Kidney capillary endothelial cell (primary cell): ENCODE data around the gene TMCC3.
"Not testable (repeated sequence)": the region's sequence is repeated elsewhere in the genome, so short reads cannot be mapped to it uniquely, and the experiment has no call there.

Experiments
- DNase-seq: peaks from one replicate; pipeline ENCODE4 v3.0.0-alpha.2; 2018; ENCODE audit warnings: low spot score

Gene TMCC3

GRCh38 chr12:94633401-94633800, 17.0 kb downstream of the TMCC3 start:
- no peak for DNase-seq

GRCh38 chr12:94631058-94631457, 19.3 kb downstream of the TMCC3 start:
- no peak for DNase-seq

DNA sequence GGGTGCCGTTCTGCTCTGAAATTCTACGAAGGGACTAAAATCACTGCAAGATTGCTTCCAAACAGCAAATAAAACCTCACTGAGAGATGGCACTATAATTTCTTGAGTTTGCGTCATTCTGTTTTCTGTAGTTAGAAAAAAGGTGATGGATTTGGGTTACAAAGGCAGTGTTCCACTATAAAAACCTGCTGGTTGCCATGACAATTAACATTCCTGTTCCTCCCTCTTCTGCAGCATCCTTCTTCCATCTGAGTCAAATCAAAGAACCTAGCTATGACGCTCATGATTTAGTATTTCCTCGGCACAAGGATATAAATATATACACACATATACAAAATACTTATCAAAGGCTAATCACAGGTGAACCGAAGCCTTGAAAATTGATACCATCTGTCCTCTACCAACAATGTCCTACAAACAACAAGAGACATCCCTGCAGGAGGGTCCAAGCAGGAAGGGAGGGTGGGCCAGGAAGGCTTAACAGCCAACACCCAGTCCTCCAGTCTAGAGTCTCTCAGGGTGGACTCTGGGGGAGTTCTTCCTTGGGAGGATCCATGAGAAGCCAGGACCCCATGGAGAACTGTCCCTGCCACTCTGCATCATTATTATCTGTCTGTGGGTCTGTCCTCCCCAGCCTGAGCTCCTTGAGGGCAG, 21.4 kb downstream of the TMCC3 start:
- DNase-seq: no peak

DNA sequence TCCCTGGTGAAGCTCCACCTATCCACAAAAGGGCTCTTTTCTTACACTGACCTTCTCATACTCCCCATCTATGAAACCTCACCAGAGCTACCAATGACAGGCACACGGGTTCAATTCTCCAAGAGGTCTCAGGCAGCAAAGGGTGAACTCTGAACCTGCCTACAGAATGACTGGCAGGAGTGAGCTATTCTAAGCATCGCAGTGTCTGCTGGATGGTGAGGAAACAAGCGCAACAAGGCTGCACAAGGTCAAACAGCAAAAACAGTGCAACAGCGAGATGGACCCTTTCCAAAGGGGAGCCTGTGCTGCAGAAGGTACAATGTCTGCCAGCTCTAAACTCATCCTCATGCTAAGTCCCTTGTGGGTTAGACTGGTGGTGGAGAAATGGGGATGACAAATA, 22.0 kb downstream of the TMCC3 start:
- DNase-seq: no peak

GRCh38 chr12:94625531-94625930, 24.8 kb downstream of the TMCC3 start:
- DNase-seq: no peak

GRCh38 chr12:94623161-94623920, 27.0 kb downstream of the TMCC3 start:
- no peak for DNase-seq

DNA sequence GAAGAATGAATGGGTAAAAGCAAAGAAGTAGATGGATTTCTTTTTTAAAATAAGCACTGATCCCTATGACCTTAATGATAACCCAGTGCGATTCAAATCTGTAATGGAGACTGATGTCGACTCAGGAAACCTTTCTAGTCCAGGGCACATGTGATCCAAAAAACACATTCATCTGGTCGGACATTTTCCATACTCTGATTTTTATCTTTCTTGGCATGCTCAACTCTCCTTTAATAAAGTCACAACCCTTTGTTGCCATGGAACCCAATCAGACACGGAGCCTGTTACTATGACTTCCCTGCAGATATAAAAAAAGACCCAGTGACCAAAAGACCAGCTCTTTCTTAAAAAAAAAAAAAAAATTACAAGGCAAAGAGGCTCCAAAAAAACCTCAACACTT, 27.9 kb downstream of the TMCC3 start:
- DNase-seq: no peak

DNA sequence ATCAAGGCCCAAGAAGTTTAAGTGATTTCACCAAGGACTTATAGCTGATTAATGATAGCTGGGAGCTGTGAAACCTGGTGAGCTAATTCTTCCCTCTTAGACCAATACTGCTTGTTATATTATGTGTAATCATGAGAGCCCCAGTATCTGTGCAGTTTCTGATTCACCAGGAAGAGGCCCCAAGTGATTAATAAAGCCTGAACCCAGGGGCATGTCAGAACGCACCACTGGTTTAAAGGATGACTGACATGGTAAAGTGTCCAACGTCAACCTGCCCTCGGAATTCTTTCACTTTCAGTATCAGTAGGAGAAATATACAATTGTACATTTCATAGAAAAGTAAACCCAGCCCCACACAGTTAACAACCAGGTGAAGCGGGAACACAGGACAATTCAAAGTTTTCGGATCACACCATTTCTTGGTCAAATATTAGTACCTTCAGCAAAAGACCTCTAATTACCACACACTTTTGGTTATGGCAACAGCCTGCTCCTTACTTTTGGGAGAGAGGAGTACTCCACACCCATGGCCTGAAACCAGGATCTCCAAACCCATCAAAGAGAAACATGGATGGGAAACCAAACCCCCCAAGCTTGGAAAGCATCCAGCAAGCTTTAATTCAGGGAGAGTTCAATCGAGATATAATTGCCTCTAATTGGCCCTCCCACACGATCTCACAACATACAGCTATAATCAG, 28.5 kb downstream of the TMCC3 start:
- DNase-seq: peak; percentile 68

DNA sequence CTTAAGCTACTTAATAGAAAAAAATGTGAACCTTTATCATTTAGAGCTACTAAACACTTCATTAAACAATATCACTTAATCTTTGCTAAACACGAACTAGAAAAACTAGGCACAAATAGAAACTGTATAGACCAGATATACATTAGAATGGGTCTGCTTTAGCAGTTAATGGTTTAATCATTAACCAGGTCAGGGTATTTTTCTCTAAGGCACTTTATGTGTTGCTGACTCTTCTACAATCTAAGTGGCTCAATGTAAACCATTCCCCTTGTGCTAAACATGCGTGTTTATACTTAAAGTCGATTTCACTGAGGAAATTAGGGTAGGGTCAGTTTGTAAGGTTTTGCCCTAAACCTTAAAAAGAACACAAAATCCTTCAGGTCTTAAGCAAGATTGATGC, 29.7 kb downstream of the TMCC3 start:
- DNase-seq: no peak

DNA sequence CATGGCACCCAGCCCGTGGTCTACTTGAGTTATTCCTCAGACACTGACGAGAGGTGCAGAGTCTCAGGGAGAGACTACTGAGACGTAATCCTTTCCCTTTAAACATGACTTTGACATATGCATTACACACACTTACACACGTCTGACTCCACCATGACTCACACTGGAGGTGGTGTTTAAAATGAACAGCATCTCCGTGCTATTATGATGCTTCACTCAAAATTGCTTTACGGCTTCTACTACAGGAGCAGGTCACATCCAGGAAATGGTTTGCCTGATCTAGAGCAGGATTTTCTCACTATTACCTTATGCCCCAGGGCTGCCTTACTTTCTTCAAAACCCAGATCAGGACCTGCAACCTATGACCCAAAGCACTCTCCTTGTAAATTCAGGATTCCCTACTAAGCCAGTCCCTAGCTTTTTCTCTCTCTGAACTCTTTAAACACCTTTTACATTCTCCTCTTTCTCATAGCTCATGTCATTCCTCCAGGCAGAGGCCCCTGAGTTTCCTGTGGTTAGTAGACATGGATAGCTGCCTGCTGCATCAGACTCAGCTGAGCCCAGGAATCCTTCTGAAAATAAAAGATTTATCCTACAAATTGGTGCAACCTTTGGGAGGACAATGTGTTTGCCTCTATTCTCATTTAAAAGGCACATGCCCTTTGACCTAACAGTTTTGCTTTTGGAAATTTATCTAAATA, 31.2 kb downstream of the TMCC3 start:
- DNase-seq: peak; percentile 92

DNA sequence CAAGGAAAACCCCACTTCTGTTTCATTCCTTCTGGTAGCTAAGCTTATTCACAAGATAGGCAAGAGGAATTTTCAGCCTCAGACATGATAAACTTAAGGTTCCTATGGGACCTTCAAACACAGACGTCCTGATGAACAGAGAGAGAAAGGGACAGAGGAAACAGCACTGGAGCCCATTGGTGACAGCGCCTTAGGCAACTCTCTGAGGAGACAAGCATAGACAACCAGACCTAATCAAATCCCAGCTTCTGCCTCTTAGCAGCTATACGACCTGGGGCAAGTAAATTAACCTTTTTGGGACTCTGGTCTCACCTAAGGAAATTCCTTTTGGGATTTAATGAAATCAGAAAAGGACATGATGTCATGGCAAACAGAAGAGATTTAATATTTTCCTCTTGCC, 33.3 kb downstream of the TMCC3 start:
- no peak for DNase-seq

DNA sequence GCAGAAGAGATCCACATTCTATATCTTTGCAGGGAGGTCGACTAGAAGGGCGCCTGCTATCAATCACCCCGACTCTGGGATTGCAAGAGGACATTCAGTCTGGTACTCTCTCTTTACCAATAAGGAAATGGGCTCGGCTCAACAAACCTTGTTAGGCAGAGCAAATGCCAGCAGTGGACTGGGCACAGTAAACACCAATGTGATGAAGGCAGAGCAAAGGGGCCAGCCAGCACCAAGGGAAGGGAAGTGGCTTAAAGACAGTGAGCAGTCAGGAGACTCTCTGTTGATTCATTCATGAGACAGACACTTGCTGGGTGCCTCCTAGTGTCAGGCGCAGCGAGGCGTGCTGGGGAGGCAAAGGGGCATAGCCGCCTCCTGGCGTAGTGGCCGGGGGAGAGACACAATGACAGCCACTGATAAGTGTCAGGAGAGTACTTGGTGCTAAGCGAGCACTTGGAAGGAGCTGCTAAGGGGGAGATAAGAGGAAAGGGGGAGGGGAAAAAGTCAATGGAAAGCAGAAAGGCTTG, 34.1 kb downstream of the TMCC3 start:
- DNase-seq: no peak

DNA sequence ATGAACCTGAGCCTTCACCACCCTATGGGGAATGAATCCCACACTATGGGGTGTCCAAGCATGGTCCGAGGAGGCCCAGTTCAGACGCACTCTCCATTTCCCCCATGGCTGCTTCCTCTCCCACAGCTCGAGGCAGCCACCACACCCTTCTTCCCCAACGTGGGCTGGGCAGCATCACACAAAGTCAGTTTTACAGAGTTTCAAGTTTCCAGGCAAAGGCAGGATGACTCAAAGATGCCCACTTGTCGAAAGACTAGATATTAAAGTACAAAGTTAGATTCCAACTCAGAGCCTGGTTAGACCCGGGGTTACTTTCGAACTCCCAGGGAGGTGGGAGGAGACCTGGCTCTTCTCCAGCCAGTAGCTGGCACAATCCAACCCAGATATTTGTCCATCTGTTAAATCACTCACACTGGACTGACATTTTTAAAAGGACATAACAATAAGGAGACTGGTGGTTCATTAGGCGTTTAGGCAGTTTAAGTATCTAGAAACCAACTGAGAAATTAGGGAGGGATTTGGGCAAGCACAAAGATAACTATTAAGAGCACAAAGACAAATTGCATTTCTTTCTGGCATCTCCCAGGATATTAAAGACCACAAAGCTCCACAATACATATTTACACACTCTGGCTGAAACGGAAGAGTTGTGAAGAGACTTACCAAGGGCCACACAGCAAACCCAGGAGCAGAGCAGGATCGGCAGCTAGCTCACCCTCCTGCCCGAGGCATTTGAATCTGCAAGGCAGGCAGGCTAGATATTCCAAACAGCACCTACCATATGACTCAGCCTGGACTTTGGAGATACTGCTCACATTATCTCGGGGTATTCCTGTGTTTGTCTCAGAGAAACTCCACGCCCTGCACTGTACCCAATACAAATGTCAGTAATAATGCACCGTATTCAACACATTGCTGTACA, 34.8 kb downstream of the TMCC3 start:
- peak; percentile 29 for DNase-seq

DNA sequence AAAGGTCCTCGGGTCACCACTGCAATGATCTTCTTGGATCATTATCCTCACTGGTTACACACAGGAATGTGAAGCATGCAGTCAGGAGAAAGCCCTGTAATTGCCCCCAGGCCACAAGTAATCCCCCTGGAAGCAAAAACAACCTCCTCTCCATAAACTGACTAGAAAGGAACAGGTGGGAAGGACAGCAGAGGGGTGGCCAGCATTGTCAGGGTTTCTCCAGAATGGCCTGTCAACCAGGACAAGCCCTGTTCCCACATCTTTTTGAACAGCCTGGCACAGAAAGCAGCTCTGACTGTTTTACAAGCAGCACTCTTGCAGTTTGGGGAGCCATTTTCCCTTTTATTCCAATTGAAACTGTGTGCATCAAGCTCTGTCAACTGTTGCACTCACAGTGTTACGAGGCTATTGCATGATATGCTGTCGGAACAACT, 36.1 kb downstream of the TMCC3 start:
- no peak for DNase-seq

GRCh38 chr12:94609917-94610443, 40.4 kb downstream of the TMCC3 start:
- no peak for DNase-seq

DNA sequence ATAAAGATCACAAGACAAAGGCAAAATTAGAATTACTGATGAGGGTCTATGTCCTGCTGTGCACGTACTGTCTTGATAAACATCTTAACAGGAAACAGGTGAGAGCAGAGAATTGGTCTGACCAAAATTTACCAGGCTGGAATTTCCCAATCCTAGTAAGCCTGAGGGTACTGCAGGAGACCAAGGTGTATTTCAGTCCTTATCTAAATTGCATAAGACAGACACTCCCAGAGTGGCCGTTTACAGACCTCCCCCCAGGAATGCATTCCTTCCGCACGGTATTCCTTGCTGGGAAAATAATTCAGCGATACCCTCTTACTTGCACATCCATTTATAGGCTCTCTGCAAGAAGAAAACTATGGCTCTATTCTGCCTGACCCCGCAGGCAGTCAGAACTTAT, 43.5 kb downstream of the TMCC3 start:
- DNase-seq: not testable (repeated sequence)

GRCh38 chr12:94604366-94604698, 46.0 kb downstream of the TMCC3 start:
- DNase-seq: no peak

DNA sequence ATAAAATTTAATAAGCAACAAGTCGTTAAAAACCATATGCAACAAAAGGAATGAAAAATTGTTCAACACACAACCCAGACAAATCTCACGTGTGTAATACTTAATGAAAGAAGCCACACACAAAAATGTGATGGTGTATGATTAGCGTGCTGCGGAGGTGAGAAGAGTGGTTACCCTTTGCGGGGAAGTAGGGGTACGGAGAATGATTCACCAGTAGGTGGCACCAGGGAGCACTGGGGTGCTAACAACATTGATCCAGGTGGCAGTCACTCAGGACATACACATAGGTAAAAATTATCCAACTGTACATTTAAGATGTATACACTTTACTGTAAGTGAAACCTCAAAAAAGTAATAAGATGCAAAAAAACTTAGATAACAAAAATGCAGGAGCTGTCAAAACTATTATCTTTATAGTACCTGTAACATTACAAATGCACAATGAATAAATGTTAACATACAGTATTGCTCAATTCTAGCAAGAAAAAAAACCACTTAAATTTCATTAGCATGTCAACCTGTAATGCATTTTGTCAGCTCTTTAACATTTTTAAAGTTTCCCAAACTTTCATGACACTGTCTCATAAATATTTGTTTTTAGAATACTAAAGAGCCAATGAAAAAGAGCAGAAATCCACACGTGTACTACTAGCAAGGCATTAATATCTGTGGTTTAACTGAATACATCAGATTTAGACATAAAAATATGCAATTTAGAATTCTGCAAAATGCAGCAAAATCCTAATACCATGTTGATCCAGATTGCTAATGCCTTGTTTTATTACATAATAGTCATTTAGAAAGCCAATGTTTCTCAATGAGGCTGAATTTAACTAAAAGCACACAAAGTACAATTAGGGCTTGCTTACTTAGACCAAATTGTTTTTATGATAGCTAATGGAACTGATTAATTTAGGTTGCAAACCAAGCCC, 46.7 kb downstream of the TMCC3 start:
- no peak for DNase-seq

DNA sequence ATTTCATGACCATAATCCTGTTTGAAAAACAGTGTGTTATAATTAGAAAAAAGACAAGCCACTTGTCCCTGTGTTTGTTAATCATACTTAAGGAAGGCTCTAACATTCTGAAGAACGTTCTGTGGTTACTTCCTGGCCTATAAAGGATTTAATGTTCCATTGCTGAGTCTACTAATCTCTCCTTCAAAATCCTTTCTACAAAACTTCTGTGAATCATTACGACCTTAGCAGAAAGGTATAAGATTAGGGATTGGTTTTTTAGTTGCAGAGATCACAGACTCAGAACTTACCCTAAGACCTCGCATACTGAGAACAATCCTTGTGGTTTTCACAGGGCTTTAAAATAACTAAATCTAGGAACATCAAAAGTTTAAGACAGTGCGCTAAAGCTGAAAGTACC, 48.3 kb downstream of the TMCC3 start:
- DNase-seq: no peak

GRCh38 chr12:94601307-94601706, 49.0 kb downstream of the TMCC3 start:
- not testable (repeated sequence) for DNase-seq
